ENCODE results near the gene NEK8. TPM values are rescaled to one million over a fixed set of nuclear protein-coding genes. Genes with fewer than 3 reads are reported as not detected.
"Not testable (repeated sequence)": the region's sequence is repeated elsewhere in the genome, so short reads cannot be mapped to it uniquely, and the experiment has no call there.

The NEK8 gene
- total RNA-seq, 1 donor from 2014 or later: 5.6 TPM

DNA sequence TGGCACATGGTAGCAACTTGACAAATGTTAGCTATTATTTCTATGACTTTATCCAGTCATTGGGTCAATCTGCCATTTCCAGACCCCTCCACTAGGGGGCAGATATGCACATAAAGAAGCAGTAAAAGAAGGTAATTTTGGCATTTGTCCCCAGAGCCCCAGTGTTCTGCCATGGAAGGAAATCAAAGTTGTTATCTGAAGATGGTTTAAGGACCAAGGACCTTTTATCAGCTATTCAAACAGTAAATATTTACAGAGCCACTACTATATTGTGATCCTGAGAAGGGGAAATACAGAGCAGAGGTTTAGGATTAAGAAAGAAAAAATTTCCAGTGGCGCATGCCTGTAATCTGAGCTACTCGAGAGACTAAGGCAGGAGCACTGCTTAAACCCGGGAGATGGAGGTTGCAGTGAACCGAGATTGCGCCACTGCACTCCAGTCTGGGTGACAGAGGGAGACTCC is 35.2 kb downstream of the NEK8 start:
- DNase-seq (ENCODE audit: low read depth): peak; percentile 72

DNA sequence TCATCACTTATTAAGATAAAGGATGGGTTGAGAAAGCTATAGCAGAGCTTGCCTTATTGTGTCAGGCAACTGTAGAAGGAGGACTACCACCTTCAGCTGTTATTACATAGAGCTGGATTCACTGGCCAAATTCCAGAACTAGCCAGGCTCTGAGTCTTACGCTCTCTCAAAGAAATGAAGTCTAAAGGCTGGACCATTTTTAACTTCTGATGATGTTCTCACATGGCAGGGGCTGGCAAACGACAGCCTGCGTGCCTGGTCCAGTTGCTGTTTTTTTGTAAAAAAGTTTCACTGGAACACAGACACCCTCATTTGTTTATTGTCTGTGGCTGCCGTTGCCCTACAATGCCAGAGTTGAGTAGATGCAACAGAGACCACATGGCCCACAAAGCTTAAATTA is 36.5 kb downstream of the NEK8 start:
- DNase-seq (ENCODE audit: low read depth): no peak

DNA sequence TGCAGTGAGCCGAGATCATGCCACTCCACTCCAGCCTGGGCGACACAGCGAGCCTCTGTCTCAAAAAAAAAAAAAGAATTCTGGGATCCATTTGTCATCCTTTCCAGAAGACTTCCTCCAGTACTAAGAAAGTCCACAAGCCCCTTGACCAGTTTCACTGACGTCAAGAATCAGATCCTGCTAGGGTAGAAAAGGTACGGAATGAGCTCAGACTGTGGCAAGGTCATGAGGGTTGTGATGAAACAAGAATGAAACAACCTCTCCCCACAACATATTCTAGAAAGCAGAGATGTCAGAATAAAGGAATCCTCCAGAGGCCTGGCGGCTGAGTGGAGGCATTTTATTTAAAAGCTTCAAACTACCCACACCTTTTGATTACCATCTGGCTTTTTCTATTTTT is 45.1 kb downstream of the NEK8 start:
- no peak for DNase-seq (ENCODE audit: low read depth)

DNA sequence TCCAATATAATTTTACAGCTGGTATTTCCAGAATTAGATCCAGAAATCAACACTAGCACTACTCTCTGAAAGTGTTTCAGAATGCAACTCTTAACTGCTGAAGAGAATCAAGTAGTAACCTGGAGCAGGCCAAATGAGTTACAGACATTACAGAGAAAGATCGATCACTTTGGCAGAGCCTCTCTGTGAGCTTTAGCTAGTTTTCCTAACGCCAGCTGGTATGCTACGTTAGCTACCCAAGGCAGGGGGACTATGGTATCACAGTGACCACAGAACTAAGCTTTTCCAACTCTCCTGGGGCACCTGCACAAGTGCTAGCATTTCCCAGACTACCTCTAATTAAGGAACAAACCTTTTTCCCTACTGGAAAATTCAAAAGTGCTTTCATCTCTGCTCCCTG is 45.6 kb downstream of the NEK8 start:
- no peak for DNase-seq (ENCODE audit: low read depth)

DNA sequence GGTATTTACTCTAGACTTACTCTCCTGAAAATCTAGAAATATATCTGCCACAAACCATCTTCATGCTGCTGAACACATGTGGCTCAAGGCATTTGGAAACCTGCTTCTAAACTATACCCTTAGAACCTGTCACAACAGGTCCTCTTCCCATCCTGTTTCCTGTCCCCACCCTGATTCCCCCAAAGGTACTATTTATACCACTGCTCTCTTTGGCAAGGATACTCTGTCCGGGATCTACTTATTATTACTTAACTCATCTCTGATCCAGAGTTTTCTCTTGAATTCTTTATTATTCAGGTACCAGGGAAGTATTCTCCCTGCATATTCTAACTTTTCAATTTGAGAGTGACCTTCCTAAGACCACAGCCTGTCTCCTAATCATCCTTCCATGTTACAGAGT is 48.6 kb downstream of the NEK8 start:
- no peak for DNase-seq (ENCODE audit: low read depth)

DNA sequence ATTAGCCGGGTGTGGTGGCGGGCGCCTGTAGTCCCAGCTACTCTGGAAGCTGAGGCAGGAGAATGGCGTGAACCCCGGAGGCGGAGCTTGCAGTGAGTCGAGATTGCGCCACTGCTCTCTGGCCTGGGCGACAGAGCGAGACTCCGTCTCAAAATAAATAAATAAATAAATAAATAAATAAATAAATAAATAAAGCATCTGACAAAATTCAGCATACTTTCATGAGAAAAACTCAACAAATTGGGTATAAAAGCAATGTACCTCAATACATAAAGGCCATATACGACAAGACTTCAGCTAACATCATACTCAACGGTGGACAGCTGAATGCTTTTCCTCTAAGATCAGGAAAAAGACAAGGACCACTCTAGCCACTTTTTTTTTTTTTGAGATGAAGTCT is 51.0 kb downstream of the NEK8 start:
- not testable (repeated sequence) for DNase-seq (ENCODE audit: low read depth)

DNA sequence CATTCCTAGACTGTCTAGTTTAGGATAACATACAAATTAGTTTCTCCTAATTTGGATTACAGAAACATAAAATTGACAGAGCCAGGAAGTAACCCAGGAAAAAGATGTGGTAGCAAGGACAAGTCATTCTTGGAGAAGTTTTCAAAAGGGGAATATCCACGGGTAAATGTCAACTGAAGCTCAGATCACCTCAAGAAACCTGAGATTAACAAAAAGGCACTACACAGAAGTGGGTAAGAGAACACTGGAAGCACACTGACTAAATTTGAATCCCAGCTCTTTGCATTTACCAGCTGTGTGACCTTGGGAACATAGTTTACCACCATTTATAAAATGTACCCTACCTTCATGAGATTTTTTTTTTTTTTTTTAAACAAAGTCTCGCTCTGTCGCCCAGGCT is 54.6 kb downstream of the NEK8 start:
- no peak for DNase-seq (ENCODE audit: low read depth)

DNA sequence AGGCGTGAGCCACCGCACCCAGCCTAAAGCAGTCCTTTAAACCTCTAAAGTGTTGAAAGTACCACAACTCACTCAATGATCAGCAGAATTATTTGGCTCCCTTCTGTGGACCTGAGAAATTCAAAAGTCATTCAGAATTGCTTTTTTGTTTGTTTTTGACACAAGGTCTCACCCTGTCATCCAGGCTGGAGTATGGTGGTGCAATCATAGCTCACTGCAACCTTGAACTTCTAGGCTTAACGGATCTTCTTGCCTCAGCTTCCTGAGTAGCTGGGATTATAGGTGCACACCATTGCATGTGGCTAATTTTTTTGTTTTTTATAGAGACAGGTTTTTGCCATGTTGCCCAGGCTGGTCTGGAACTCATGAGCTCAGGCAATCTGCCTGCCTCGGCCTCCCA is 59.5 kb downstream of the NEK8 start:
- no peak for DNase-seq (ENCODE audit: low read depth)

Other genes starting within 250 kb of the NEK8 start
- gene FOXN1, start 222.4 kb upstream of the NEK8 start, total RNA-seq: not detected in 2 replicates
- gene UNC119, start 176.2 kb upstream of the NEK8 start, total RNA-seq: 15.6 and 29.3 TPM in 2 replicates
- 70.0 and 114 TPM in 2 replicates for gene PIGS, start 157.3 kb upstream of the NEK8 start, total RNA-seq
- 26.7 and 40.6 TPM in 2 replicates for gene ALDOC, start 151.9 kb upstream of the NEK8 start, total RNA-seq
- 3.3 and 12.5 TPM in 2 replicates for gene SPAG5, start 129.8 kb upstream of the NEK8 start, total RNA-seq
- 6.1 and 7.1 TPM in 2 replicates for gene RSKR, start 114.6 kb upstream of the NEK8 start, total RNA-seq
- 182 and 259 TPM in 2 replicates for gene BLTP2, start 83.6 kb upstream of the NEK8 start, total RNA-seq
- gene SDF2, start 66.9 kb upstream of the NEK8 start, total RNA-seq: 60.7 and 82.5 TPM in 2 replicates
- 22.1 and 92.6 TPM in 2 replicates for gene SUPT6H, start 66.6 kb upstream of the NEK8 start, total RNA-seq
- 0.17 and 1.1 TPM in 2 replicates for gene PROCA1, start 16.9 kb upstream of the NEK8 start, total RNA-seq
- gene RAB34, start 10.9 kb upstream of the NEK8 start, total RNA-seq: 131 and 208 TPM in 2 replicates
- gene RPL23A, start 8.8 kb upstream of the NEK8 start, total RNA-seq: 540 and 600 TPM in 2 replicates
- gene TLCD1, start 2.6 kb upstream of the NEK8 start, total RNA-seq: 8.1 and 18.2 TPM in 2 replicates
- gene TRAF4, start 15.2 kb downstream of the NEK8 start, total RNA-seq: 63.8 and 103 TPM in 2 replicates
- gene FAM222B, start 114.0 kb downstream of the NEK8 start, total RNA-seq: 1.4 and 14.9 TPM in 2 replicates
- 25.7 and 42.8 TPM in 2 replicates for gene ERAL1, start 126.2 kb downstream of the NEK8 start, total RNA-seq
- 62.7 and 158 TPM in 2 replicates for gene FLOT2, start 168.9 kb downstream of the NEK8 start, total RNA-seq
- gene DHRS13, start 174.3 kb downstream of the NEK8 start, total RNA-seq: 8.0 and 16.5 TPM in 2 replicates
- gene PHF12, start 222.7 kb downstream of the NEK8 start, total RNA-seq: 12.9 and 47.0 TPM in 2 replicates

Measured in renal cortical epithelial cell (primary cell).